HG03520 (cell line): ENCODE results near the gene GABRQ.
"Not testable (repeated sequence)": the region's sequence is repeated elsewhere in the genome, so short reads cannot be mapped to it uniquely, and the experiment has no call there.

Source experiments
- ATAC-seq: cut with Tn5 transposase; IDR thresholded peaks from one replicate; pipeline ENCODE4 v1.9.1; 2021; ENCODE audit warnings: mild to moderate bottlenecking, moderate library complexity; ENCODE audit not compliant: unreplicated experiment

The GABRQ gene

DNA sequence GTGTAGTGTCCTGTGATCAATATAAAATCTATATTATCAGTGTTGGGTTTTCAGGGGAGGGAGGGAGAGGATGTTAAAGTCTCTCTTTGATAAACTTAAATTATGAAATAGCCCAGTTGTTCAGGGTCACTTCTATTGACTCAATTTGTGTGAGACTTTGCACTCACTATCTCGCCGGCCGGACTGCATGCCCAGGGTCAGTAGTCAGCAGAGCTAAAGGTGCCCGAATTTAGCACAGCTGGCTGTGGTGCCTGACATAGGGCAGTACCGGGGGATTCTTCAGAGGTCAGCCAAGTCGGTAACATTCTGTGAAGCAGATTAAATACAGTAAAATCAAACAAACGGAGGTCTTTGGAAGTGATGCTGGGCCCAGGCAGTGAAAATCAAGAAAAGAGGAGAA, 19.2 kb downstream of the GABRQ start:
- ATAC-seq: no peak

DNA sequence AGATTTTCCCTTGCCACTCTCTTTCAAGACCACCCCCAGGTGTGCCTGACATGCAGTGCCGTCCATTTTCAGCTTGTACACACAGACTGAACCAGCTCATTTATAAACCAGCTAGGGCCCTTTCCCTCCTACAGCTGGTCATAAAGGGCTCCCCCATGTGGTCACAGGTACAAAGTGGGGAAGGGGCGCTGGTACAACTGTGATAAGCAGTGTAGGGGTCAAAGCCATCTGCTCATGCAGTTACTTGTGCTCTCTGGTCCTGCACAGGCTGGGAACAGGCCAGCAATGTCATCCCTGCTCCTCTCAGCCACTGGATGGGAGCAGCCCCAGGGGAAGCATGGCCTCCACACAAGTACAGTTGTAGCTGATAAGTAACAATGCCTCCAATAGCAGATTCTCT, 20.6 kb downstream of the GABRQ start:
- ATAC-seq: no peak

DNA sequence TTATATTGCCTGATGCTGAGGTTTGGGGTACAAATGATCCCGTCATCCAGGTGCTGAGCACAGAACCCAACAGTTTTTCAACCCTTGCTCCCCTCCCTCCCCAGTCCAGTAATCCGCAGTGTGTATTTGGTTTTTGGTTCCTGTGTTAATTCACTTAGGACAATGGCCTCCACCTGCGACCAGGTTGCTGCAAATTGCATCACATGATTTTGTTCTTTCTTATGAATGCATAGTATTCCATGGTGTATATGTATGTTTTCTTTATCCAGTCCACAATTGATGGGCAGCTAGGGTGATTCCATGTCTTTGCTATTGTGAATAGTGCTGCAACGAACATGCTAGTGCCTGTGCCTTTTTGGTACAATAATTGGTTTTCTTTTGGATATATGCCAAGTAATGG, 25.4 kb downstream of the GABRQ start:
- ATAC-seq: no peak

DNA sequence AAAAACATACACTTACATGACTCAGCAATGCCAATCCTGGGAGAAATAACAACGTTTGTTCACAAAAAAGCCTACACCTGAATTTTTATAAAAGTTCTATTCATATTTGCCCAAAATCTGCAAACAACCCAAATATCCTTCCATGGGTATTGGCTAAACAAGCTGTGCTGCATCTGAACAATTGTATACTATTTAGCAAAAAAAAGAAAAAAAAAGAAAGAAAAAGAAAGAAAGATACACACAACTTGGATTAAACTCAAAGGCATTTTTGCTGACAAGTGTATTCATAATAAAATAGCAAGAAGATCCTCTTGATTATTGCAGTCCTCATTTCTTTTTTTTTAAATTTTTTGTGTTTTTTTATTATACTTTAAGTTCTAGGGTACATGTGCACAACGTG, 36.4 kb downstream of the GABRQ start:
- no peak for ATAC-seq

DNA sequence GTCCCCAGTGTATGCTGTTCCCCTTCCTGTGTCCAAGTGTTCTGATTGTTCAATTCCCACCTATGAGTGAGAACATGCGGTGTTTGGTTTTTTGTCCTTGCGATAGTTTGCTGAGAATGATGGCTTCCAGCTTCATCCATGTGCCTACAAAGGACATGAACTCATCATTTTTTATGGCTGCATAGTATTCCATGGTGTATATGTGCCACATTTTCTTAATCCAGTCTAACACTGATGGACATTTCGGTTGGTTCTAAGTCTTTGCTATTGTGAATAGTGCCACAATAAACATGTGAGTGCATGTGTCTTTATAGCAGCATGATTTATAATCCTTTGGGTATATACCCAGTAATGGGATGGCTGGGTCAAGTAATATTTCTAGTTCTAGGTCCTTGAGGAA, 37.0 kb downstream of the GABRQ start:
- not testable (repeated sequence) for ATAC-seq

DNA sequence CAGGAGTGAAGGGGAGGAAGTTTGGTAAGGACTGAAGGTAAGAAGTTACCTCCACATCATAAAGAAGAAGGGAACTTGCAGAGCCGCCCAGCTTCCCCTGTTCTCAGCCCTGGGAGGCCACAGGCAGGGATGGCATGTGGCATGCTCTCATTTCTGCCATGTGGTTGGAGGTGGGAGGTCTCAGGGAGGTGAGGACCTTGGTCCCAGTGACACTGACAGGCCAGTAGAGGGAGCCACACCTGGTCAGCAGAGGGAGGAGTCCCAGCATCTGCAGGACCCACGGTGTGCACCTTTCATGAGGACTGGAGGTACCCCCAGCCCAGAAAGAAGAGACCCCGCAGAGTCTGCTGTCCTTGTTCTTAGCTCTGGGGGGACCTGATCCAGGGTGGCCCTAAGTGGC, 43.3 kb downstream of the GABRQ start:
- peak; percentile 78 for ATAC-seq

DNA sequence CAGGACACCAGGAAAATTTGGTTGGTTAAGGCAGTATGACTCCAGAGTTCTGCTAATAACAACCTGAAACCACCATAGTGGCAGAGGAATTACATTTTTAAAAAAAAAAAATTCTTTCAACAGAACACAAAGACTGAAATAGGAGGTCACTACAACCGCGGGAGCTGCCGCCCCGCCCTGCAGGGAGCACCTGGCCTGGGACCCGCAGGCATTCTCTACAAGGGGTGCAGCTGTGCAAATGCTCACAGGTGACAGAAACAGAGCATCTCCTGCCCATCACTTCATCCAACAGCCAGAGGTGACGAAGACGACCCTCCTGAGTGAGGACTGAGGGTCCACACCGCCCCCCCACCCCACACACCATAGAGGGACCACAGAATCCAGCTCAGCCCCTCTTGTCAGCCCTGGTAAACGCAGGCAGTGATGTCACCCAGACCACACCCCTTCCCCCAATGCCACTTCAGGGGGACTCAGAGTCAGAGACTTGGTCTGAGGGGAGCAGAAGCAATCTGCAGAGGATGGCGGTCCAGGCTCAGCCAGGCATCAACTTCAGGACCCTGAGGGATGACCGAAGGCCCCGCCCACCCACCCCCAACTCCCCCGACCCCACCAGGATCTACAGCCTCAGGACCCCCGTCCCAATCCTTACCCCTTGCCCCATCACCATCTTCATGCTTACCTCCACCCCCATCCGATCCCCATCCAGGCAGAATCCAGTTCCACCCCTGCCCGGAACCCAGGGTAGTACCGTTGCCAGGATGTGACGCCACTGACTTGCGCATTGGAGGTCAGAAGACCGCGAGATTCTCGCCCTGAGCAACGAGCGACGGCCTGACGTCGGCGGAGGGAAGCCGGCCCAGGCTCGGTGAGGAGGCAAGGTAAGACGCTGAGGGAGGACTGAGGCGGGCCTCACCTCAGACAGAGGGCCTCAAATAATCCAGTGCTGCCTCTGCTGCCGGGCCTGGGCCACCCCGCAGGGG, 60.5 kb downstream of the GABRQ start, which contains the start of gene MAGEA3:
Gene MAGEA3, plus strand, starts transcription at position 843 of the 980 bp plus-strand sequence. CDS start 2,039 bp downstream, outside the sequence.
- not testable (repeated sequence) for ATAC-seq

DNA sequence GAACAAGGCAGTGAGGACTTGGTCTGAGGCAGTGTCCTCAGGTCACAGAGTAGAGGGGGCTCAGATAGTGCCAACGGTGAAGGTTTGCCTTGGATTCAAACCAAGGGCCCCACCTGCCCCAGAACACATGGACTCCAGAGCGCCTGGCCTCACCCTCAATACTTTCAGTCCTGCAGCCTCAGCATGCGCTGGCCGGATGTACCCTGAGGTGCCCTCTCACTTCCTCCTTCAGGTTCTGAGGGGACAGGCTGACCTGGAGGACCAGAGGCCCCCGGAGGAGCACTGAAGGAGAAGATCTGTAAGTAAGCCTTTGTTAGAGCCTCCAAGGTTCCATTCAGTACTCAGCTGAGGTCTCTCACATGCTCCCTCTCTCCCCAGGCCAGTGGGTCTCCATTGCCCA, 62.7 kb downstream of the GABRQ start:
- not testable (repeated sequence) for ATAC-seq

DNA sequence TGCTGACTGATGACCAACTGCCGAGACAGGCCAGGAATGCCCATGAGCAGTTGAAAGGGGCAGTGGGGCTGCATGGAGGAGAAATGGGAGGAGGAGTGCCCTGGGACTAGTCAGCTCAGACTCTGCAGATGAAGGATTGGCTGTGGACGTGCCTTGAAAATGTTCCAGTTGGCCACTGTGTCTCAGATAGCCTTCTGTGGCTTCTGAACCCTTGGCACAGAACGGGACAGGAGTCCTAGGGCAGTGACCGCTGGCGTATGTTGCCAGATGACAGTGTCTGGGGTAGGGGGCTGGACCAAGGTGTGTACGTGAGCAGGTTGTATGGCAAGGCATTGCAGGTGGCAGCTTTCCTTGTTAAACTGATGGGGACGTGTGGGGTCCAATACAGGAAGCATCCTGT, 68.8 kb downstream of the GABRQ start:
- ATAC-seq: not testable (repeated sequence)
